ENCODE results near the gene TRIO. TPM values are rescaled to one million over a fixed set of nuclear protein-coding genes. Genes with fewer than 3 reads are reported as not detected.
"Not testable (repeated sequence)": the region's sequence is repeated elsewhere in the genome, so short reads cannot be mapped to it uniquely, and the experiment has no call there.

TRIO gene
- total RNA-seq, 1 experiment from 2014 or later: 99.8 TPM

GRCh38 chr5:14385019-14385418, 241.9 kb downstream of the TRIO start:
- DNase-seq (ENCODE audit: low spot score): no peak
- no peaks in the 10 kb centered on the region for H3K27me3 ChIP-seq (replicated peaks; ENCODE audit: insufficient read depth, low read depth, low read length, poor library complexity)
- no peak for TF ChIP-seq EZH2 (IDR thresholded peaks at IDR 0.05; ENCODE audit: borderline replicate concordance, low read depth, low read length, poor library complexity, severe bottlenecking)
- no peak for TF ChIP-seq CTCF (conservative IDR thresholded peaks at IDR 0.05; ENCODE audit: low read depth, low read length)
- ChIA-PET CTCF (interaction anchor here (0.8 kb wide), 1 partner anchor 263 kb away, joined by 3 read pairs; no protein-coding TSS in a partner anchor), POLR2A (ENCODE audit: low non-redundant PET) (no interaction called here)
- peaks cover 30% of the 10 kb centered on the region for H3K36me3 ChIP-seq (ENCODE audit: insufficient read depth, low read length, poor library complexity, severe bottlenecking)
- H3K9me3 ChIP-seq (ENCODE audit: low read depth, low read length, poor library complexity, severe bottlenecking): no peaks in the 10 kb centered on the region
- no peak overlapping the region for H3K27ac ChIP-seq (ENCODE audit: low read depth, low read length, poor library complexity, severe bottlenecking)
- no peak overlapping the region for H3K4me3 ChIP-seq (ENCODE audit: low read depth, low read length, poor library complexity, severe bottlenecking)
- no peaks in the 10 kb centered on the region for H3K4me1 ChIP-seq (ENCODE audit: insufficient read depth, low read length, poor library complexity, severe bottlenecking)
- BruUV-seq (replicated peaks): no TSS peak
- intact Hi-C loops (cut with micrococcal nuclease; ENCODE audit: unreplicated experiment): no loop called here

GRCh38 chr5:14386884-14387624, 243.9 kb downstream of the TRIO start:
- Histone ChIP-seq H3K36me3 (ENCODE audit: insufficient read depth, low read length, poor library complexity, severe bottlenecking) (peaks cover 39% of the 10 kb centered on the region), H3K4me3 (ENCODE audit: low read depth, low read length, poor library complexity, severe bottlenecking) (no peak overlapping the region), H3K27me3 (replicated peaks; ENCODE audit: insufficient read depth, low read depth, low read length, poor library complexity) (no peaks in the 10 kb centered on the region), H3K27ac (ENCODE audit: low read depth, low read length, poor library complexity, severe bottlenecking) (no peak overlapping the region), H3K9me3 (ENCODE audit: low read depth, low read length, poor library complexity, severe bottlenecking) (no peaks in the 10 kb centered on the region), H3K4me1 (ENCODE audit: insufficient read depth, low read length, poor library complexity, severe bottlenecking) (no peaks in the 10 kb centered on the region)
- ChIA-PET CTCF (no interaction called here), POLR2A (ENCODE audit: low non-redundant PET) (interaction anchor here (0.6 kb wide), 1 partner anchor 267 kb away, joined by 3 read pairs; no protein-coding TSS in a partner anchor)
- no TSS peak for BruUV-seq (replicated peaks)
- DNase-seq (ENCODE audit: low spot score): no peak
- TF ChIP-seq CTCF (conservative IDR thresholded peaks at IDR 0.05; ENCODE audit: low read depth, low read length): no peak
- no peak for TF ChIP-seq EZH2 (IDR thresholded peaks at IDR 0.05; ENCODE audit: borderline replicate concordance, low read depth, low read length, poor library complexity, severe bottlenecking)
- intact Hi-C loops (cut with micrococcal nuclease; ENCODE audit: unreplicated experiment): no loop called here

- ChIA-PET POLR2A (ENCODE audit: low non-redundant PET) (no interaction called here), CTCF (no interaction called here)
- Histone ChIP-seq H3K36me3 (ENCODE audit: insufficient read depth, low read length, poor library complexity, severe bottlenecking) (peaks cover 29% of the 10 kb centered on the region), H3K27ac (ENCODE audit: low read depth, low read length, poor library complexity, severe bottlenecking) (no peak overlapping the region), H3K9me3 (ENCODE audit: low read depth, low read length, poor library complexity, severe bottlenecking) (no peaks in the 10 kb centered on the region), H3K27me3 (replicated peaks; ENCODE audit: insufficient read depth, low read depth, low read length, poor library complexity) (no peaks in the 10 kb centered on the region), H3K4me1 (ENCODE audit: insufficient read depth, low read length, poor library complexity, severe bottlenecking) (no peaks in the 10 kb centered on the region), H3K4me3 (ENCODE audit: low read depth, low read length, poor library complexity, severe bottlenecking) (no peak overlapping the region)
- DNase-seq (ENCODE audit: low spot score): no peak
- intact Hi-C loops (cut with micrococcal nuclease; ENCODE audit: unreplicated experiment): no loop called here
- BruUV-seq (replicated peaks): no TSS peak
- TF ChIP-seq CTCF (conservative IDR thresholded peaks at IDR 0.05; ENCODE audit: low read depth, low read length) (no peak), EZH2 (IDR thresholded peaks at IDR 0.05; ENCODE audit: borderline replicate concordance, low read depth, low read length, poor library complexity, severe bottlenecking) (no peak)
Measured at GRCh38 chr5:14388741-14389140, 245.6 kb downstream of the TRIO start.

- Histone ChIP-seq H3K36me3 (ENCODE audit: insufficient read depth, low read length, poor library complexity, severe bottlenecking) (peaks cover 29% of the 10 kb centered on the region), H3K4me1 (ENCODE audit: insufficient read depth, low read length, poor library complexity, severe bottlenecking) (peaks cover 21% of the 10 kb centered on the region)
- H3K9me3 ChIP-seq (ENCODE audit: low read depth, low read length, poor library complexity, severe bottlenecking); intact Hi-C loops (cut with micrococcal nuclease; ENCODE audit: unreplicated experiment); BruUV-seq (replicated peaks); POLR2A ChIA-PET (ENCODE audit: low non-redundant PET); CTCF ChIA-PET; H3K27ac ChIP-seq (ENCODE audit: low read depth, low read length, poor library complexity, severe bottlenecking); H3K27me3 ChIP-seq (replicated peaks; ENCODE audit: insufficient read depth, low read depth, low read length, poor library complexity); H3K4me3 ChIP-seq (ENCODE audit: low read depth, low read length, poor library complexity, severe bottlenecking); DNase-seq (ENCODE audit: low spot score): not testable (repeated sequence)
Measured at GRCh38 chr5:14392552-14392951, 249.4 kb downstream of the TRIO start.

Data from A673 (cell line).